IMR-90 (cell line): ENCODE measurements around the gene DDX41. TPM values are rescaled to one million over a fixed set of nuclear protein-coding genes. Genes with fewer than 3 reads are reported as not detected.

Experiments used
- ATAC-seq: fragments of 200-7000 bp; cut with Tn5 transposase; 2 replicates; pipeline ENCODE4 v1.9.1; 2020; ENCODE audit warnings: low read depth, mild to moderate bottlenecking, moderate library complexity
- BruUV-seq: library from RNA; stranded (reverse); fragments of 400-500 nt; replicated peaks from 2 replicates; lab custom pipeline; 2021; lab: Mats Ljungman, UMichigan
- CTCF ChIA-PET: fragments of 300-600 bp; formaldehyde crosslinking; extraction: SDS; loops from one replicate; lab custom pipeline; 2021; ENCODE audit warnings: antibody characterized with exemption; lab: Yijun Ruan, JAX
- POLR2A ChIA-PET: fragments of 300-600 bp; sonication (Branson Sonifier 250); formaldehyde crosslinking; loops from one replicate; lab custom pipeline; 2022; ENCODE audit warnings: antibody characterized with exemption; ENCODE audit not compliant: unreplicated experiment; lab: Charles Lee
- DNase-seq: peaks from one replicate; pipeline ENCODE4 v3.0.0; 2013
- H2AFZ ChIP-seq: replicated peaks from 2 replicates; pipeline ENCODE3; 2013; ENCODE audit warnings: low read length, mild to moderate bottlenecking; ENCODE audit not compliant: poor library complexity
- H2AK5ac ChIP-seq: 2 replicates; pipeline ENCODE4 v1.6.1; 2013; ENCODE audit warnings: low read depth, low read length, inconsistent platforms
- H2AK9ac ChIP-seq: replicated peaks from 2 replicates; pipeline ENCODE3; 2013; ENCODE audit warnings: mild to moderate bottlenecking, low read depth, low read length, moderate library complexity; ENCODE audit not compliant: poor library complexity
- H2BK120ac ChIP-seq: 2 replicates; pipeline ENCODE4 v1.6.1; 2013; ENCODE audit warnings: low read depth, low read length, inconsistent platforms
- H2BK15ac ChIP-seq: 3 replicates; pipeline ENCODE4 v1.6.1; 2013; ENCODE audit warnings: low read depth, low read length, inconsistent platforms
- H2BK20ac ChIP-seq: 2 replicates; pipeline ENCODE4 v1.6.1; 2013; ENCODE audit warnings: low read depth, mild to moderate bottlenecking, inconsistent platforms, low read length, moderate library complexity
- H2BK5ac ChIP-seq: 2 replicates; pipeline ENCODE4 v1.6.1; 2013; ENCODE audit warnings: mild to moderate bottlenecking, low read depth, low read length, inconsistent platforms; ENCODE audit not compliant: poor library complexity, severe bottlenecking
- H3K14ac ChIP-seq: replicated peaks from 2 replicates; pipeline ENCODE4 v1.6.1; 2013; ENCODE audit warnings: low read depth, low read length, inconsistent platforms
- H3K18ac ChIP-seq: 2 replicates; pipeline ENCODE4 v1.6.1; 2013; ENCODE audit warnings: low read depth, low read length, control low read depth
- H3K23ac ChIP-seq: 2 replicates; pipeline ENCODE4 v1.6.1; 2013; ENCODE audit warnings: low read depth, low read length, inconsistent platforms
- H3K27ac ChIP-seq: 2 replicates; pipeline ENCODE4 v1.5.1; 2013; ENCODE audit warnings: mild to moderate bottlenecking, control low read depth, low read length; ENCODE audit not compliant: insufficient read depth
- H3K27me3 ChIP-seq: 2 replicates; pipeline ENCODE4 v1.6.1; 2013; ENCODE audit warnings: low read length; ENCODE audit not compliant: control insufficient read depth, insufficient read depth
- H3K36me3 ChIP-seq: 2 replicates; pipeline ENCODE4 v1.6.1; 2013; ENCODE audit warnings: low read length, mixed read lengths; ENCODE audit not compliant: control insufficient read depth, insufficient read depth
- H3K4ac ChIP-seq: 2 replicates; pipeline ENCODE4 v1.6.1; 2013; ENCODE audit warnings: low read depth, low read length, inconsistent platforms
- H3K4me1 ChIP-seq: 2 replicates; pipeline ENCODE4 v1.6.1; 2013; ENCODE audit warnings: low read length, mixed read lengths; ENCODE audit not compliant: control insufficient read depth, insufficient read depth
- H3K4me2 ChIP-seq: 2 replicates; pipeline ENCODE4 v1.6.1; 2013; ENCODE audit warnings: low read depth, mild to moderate bottlenecking, control low read depth, low read length, moderate library complexity
- H3K4me3 ChIP-seq: 2 replicates; pipeline ENCODE4 v1.5.1; 2013; ENCODE audit warnings: low read depth, mild to moderate bottlenecking, control low read depth, low read length, moderate library complexity; ENCODE audit not compliant: insufficient read depth
- H3K56ac ChIP-seq: 2 replicates; pipeline ENCODE4 v1.6.1; 2013; ENCODE audit warnings: low read length, inconsistent platforms; ENCODE audit not compliant: insufficient read depth; ENCODE audit errors: extremely low read depth
- H3K79me1 ChIP-seq, 2 experiments: 2 replicates each; pipeline ENCODE4 v1.6.1; 2013; ENCODE audit warnings: low read length in 2 of 2, inconsistent platforms in 1 of 2, low read depth in 1 of 2
- H3K9ac ChIP-seq: 2 replicates; pipeline ENCODE4 v1.6.1; 2013; ENCODE audit warnings: low read depth, low read length, control low read depth
- H3K9me1 ChIP-seq: 2 replicates; pipeline ENCODE4 v1.6.1; 2013; ENCODE audit warnings: low read length, inconsistent platforms; ENCODE audit not compliant: insufficient read depth
- H3K9me3 ChIP-seq: 2 replicates; pipeline ENCODE4 v1.6.1; 2013; ENCODE audit warnings: low read length; ENCODE audit not compliant: control insufficient read depth, insufficient read depth
- H4K20me1 ChIP-seq: 2 replicates; pipeline ENCODE4 v1.6.1; 2013; ENCODE audit warnings: low read length, inconsistent platforms; ENCODE audit not compliant: insufficient read depth
- H4K5ac ChIP-seq: 2 replicates; pipeline ENCODE4 v1.6.1; 2013; ENCODE audit warnings: mild to moderate bottlenecking, low read depth, low read length, control low read depth
- H4K8ac ChIP-seq, 2 experiments: 2 replicates each; pipeline ENCODE4 v1.6.1; 2013; ENCODE audit warnings: low read depth in 2 of 2, low read length in 2 of 2, control low read depth in 1 of 2, inconsistent platforms in 1 of 2
- H4K91ac ChIP-seq: 2 replicates; pipeline ENCODE4 v1.6.1; 2013; ENCODE audit warnings: low read depth, low read length, inconsistent platforms; ENCODE audit not compliant: insufficient read depth
- CTCF ChIP-seq: conservative IDR thresholded peaks from 2 replicates; pipeline ENCODE4 v1.5.1; 2012; ENCODE audit warnings: mild to moderate bottlenecking, low read depth, low read length, improper control_type of control experiment
- MAZ ChIP-seq: IDR thresholded peaks from 2 replicates; pipeline ENCODE4 v1.6.1; 2012; ENCODE audit warnings: low read depth, mild to moderate bottlenecking, low read length, improper control_type of control experiment, moderate library complexity, borderline replicate concordance
- POLR2A ChIP-seq: IDR thresholded peaks from 2 replicates; pipeline ENCODE4 v1.6.1; 2012; ENCODE audit warnings: mild to moderate bottlenecking, low read depth, low read length
- RAD21 ChIP-seq: IDR thresholded peaks from 2 replicates; pipeline ENCODE4 v1.6.1; 2012; ENCODE audit warnings: low read length, improper control_type of control experiment
- RCOR1 ChIP-seq: IDR thresholded peaks from 2 replicates; pipeline ENCODE4 v1.6.1; 2012; ENCODE audit warnings: mild to moderate bottlenecking, low read length, improper control_type of control experiment; ENCODE audit not compliant: insufficient replicate concordance
- WGBS, 2 experiments: methylation state at CpG; one replicate each; pipeline versions ENCODE4 v1.1.5 to v1.1.7; 2013; ENCODE audit warnings: missing lambda C conversion rate in 2 of 2; ENCODE audit not compliant: insufficient read length in 1 of 2; ENCODE audit errors: extremely low coverage in 2 of 2; 5-methylcytosine and 5-hydroxymethylcytosine counted together
- dilution Hi-C: fragments of 300-500 bp; cut with HindIII; formaldehyde crosslinking; loops from one replicate; pipeline ENCODE4 v1.14.3; 2018; ENCODE audit warnings: low sequenced_read_pairs; ENCODE audit not compliant: unreplicated experiment
- in situ Hi-C: fragments of 300-500 bp; cut with MboI; formaldehyde crosslinking; loops from 3 replicates; pipeline ENCODE4 v1.14.3; 2019; ENCODE audit warnings: low sequenced_read_pairs, inconsistent platforms, mixed read lengths
- intact Hi-C: fragments of 100-400 bp; cut with micrococcal nuclease; formaldehyde crosslinking; loops from 2 replicates; pipeline ENCODE4 v1.10.0; 2022
- polyA plus RNA-seq, 3 experiments: library from polyadenylated mRNA; depleted of rRNA; stranded (reverse); fragments of >200 nt; gene quantifications; 2 replicates each; pipeline ENCODE4 v1.2.3, GENCODE V29; 2012; ENCODE audit warnings: low replicate concordance in 1 of 3
- total RNA-seq: library from RNA; depleted of rRNA; stranded (reverse); fragments of >200 nt; gene quantifications from 2 replicates; pipeline ENCODE4 v1.2.3, GENCODE V29; 2012

The DDX41 gene
- total and polyA plus RNA-seq, 2 of the 4 experiments (the other 2 are of a cell fraction) = 130 to 170 TPM

- peak; percentile 63 for ATAC-seq
Measured at GRCh38 chr5:177473443-177474001, 43.2 kb downstream of the DDX41 start, which contains the start of gene DBN1. Gene DBN1 (minus strand): TSS chr5:177473634. CDS start chr5:177473521, 113 bp downstream.

More at GRCh38 chr5:177473443-177474001, 43.2 kb downstream of the DDX41 start, which contains the start of gene DBN1:
- H4K20me1 ChIP-seq = peaks cover 53% of the 10 kb centered on the region
- ChIA-PET CTCF (no interaction called here), POLR2A (interaction anchor here (1.9 kb wide), 1 partner anchor 22 kb away, joined by 11 read pairs; no protein-coding TSS in a partner anchor)
- peak within 1 kb of the TSS; percentile 9; the same call in 1 of the 2 replicates for H2BK20ac ChIP-seq
- dilution Hi-C loops = no loop called here
- H3K56ac ChIP-seq = peak within 1 kb of the TSS; percentile 32; the same call in 1 of the 2 replicates
- H3K4me1 ChIP-seq = peaks cover 45% of the 10 kb centered on the region
- H3K4me3 ChIP-seq = peak within 1 kb of the TSS; percentile 97
- H2BK5ac ChIP-seq = peak within 1 kb of the TSS; percentile 93
- no peaks in the 10 kb centered on the region for H3K9me3 ChIP-seq
- BruUV-seq = no TSS peak
- DNase-seq = no peak
- H3K9ac ChIP-seq = peak within 1 kb of the TSS; percentile 94
- peaks cover 13 to 42% of the 10 kb centered on the region in 2 experiments; a peak in 3 of 4 replicates for H3K79me1 ChIP-seq
- H4K8ac ChIP-seq = peak within 1 kb of the TSS; percentile 35 to 64; a peak in 3 of 4 replicates
- peak within 1 kb of the TSS; percentile 80 for H4K91ac ChIP-seq
- H3K18ac ChIP-seq = peak within 1 kb of the TSS; percentile 80; the same call in 1 of the 2 replicates
- peak within 1 kb of the TSS; percentile 91 for H3K4ac ChIP-seq
- peak within 1 kb of the TSS; percentile 93 for H3K27ac ChIP-seq
- peak within 1 kb of the TSS; percentile 85 for H2AFZ ChIP-seq
- TF ChIP-seq MAZ (peak; percentile 75; the same call in 1 of the 2 replicates), POLR2A (0 out of 2 replicates have a peak, but pooled peaks have one; percentile 10), CTCF (no peak), RAD21 (no peak), RCOR1 (no peak)
- H2AK9ac ChIP-seq = peak within 1 kb of the TSS; percentile 99
- H3K14ac ChIP-seq = peak within 1 kb of the TSS; percentile 79
- peak within 1 kb of the TSS; percentile 5; the same call in 1 of the 2 replicates for H2BK120ac ChIP-seq
- peak within 1 kb of the TSS; percentile 77 for H4K5ac ChIP-seq
- H2BK15ac ChIP-seq = peak within 1 kb of the TSS; percentile 25; the same call in 1 of the 3 replicates
- H2AK5ac ChIP-seq = peak within 1 kb of the TSS; percentile 91
- peaks cover 40% of the 10 kb centered on the region for H3K9me1 ChIP-seq
- intact Hi-C loops = loop anchor here (2.0 kb wide), 1 partner anchor 23 kb away; the partner anchor contains the start of gene PDLIM7
- peak within 1 kb of the TSS; percentile 69; the same call in 1 of the 2 replicates for H3K23ac ChIP-seq
- peaks cover 16% of the 10 kb centered on the region for H3K36me3 ChIP-seq
- no CpG with 5 or more reads among the region's 69 CpGs for WGBS, 2 experiments
- H3K27me3 ChIP-seq = no peaks in the 10 kb centered on the region
- H3K4me2 ChIP-seq = peak within 1 kb of the TSS; percentile 75
- in situ Hi-C loops = no loop called here
